HCT116 (cell line): ENCODE data around the gene MRPL36. TPM values are rescaled to one million over a fixed set of nuclear protein-coding genes. Genes with fewer than 3 reads are reported as not detected.

Experiments used
- ATAC-seq: fragments of 200-7000 bp; cut with Tn5 transposase; 2 replicates; pipeline ENCODE4 v1.9.1; 2020; ENCODE audit warnings: mild to moderate bottlenecking, moderate library complexity
- BruUV-seq: library from RNA; stranded (reverse); fragments of 400-500 nt; replicated peaks from 2 replicates; lab custom pipeline; 2021; lab: Mats Ljungman, UMichigan
- CTCF ChIA-PET: fragments of 300-600 bp; sonication (Branson Sonifier 250); formaldehyde crosslinking; loops from one replicate; lab custom pipeline; 2021; ENCODE audit warnings: antibody characterized with exemption; lab: Charles Lee
- POLR2A ChIA-PET: fragments of 300-600, 350-600 bp; sonication (Branson Sonifier 250); formaldehyde crosslinking; loops from one replicate; lab custom pipeline; 2021; ENCODE audit warnings: antibody characterized with exemption; lab: Charles Lee
- RAD21 ChIA-PET, 2 experiments: fragments of 300-600 bp; sonication (Branson Sonifier 250); formaldehyde crosslinking; loops; one replicate each; lab custom pipeline; 2023; ENCODE audit warnings: low total read pairs in 2 of 2; ENCODE audit not compliant: uncharacterized antibody in 2 of 2, unreplicated experiment in 2 of 2, low non-redundant PET in 1 of 2; lab: Charles Lee
- DNase-seq: peaks from one replicate; pipeline ENCODE4 v3.0.0-alpha.2; 2010; ENCODE audit warnings: low read depth, low spot score
- H2AFZ ChIP-seq: fragments of 200-600 bp; shearing (Covaris generic), sonication (generic); 2 replicates; pipeline ENCODE4 v1.6.1; 2017; ENCODE audit warnings: low read depth, mixed run types, mixed read lengths, antibody characterized with exemption, low read length; ENCODE audit not compliant: poor library complexity, severe bottlenecking
- H3K27ac ChIP-seq: 2 replicates; pipeline ENCODE4 v1.5.1; 2012; ENCODE audit warnings: low read depth, low read length
- H3K27me3 ChIP-seq: fragments of 200-600 bp; sonication (generic); 2 replicates; pipeline ENCODE4 v1.6.1; 2016; ENCODE audit warnings: mixed run types, low read length, mixed read lengths; ENCODE audit not compliant: insufficient read depth
- H3K36me3 ChIP-seq, 2 experiments: fragments of 200-500 bp in 1 of 2; fragments of 200-600 bp in 1 of 2; sonication (Bioruptor generic) in 1 of 2; sonication (generic) in 1 of 2; 2 replicates each; pipeline versions ENCODE4 v1.5.1 to v1.6.1; 2014 to 2016; ENCODE audit warnings: low read length in 2 of 2, inconsistent platforms in 1 of 2, mixed read lengths in 1 of 2, mixed run types in 1 of 2; ENCODE audit not compliant: insufficient read depth in 2 of 2, control insufficient read depth in 1 of 2
- H3K4me1 ChIP-seq, 2 experiments: fragments of 200-600 bp in 1 of 2; sonication (generic) in 1 of 2; 2 replicates each; pipeline versions ENCODE4 v1.5.1 to v1.6.1; 2012 to 2017; ENCODE audit warnings: low read length in 2 of 2, inconsistent platforms in 1 of 2, mild to moderate bottlenecking in 1 of 2, mixed read lengths in 1 of 2, mixed run types in 1 of 2, moderate library complexity in 1 of 2; ENCODE audit not compliant: insufficient read depth in 2 of 2, control insufficient read depth in 1 of 2
- H3K4me2 ChIP-seq: fragments of 200-600 bp; sonication (generic); 2 replicates; pipeline ENCODE4 v1.6.1; 2017; ENCODE audit warnings: mixed run types, low read length, mixed read lengths
- H3K4me3 ChIP-seq, 2 experiments: fragments of 200-600 bp in 1 of 2; sonication (generic) in 1 of 2; replicated peaks in 1 of 2; 2 replicates each; pipeline ENCODE4 v1.5.1; 2011 to 2016; ENCODE audit warnings: low read length in 2 of 2, control low read depth in 1 of 2, low read depth in 1 of 2, mild to moderate bottlenecking in 1 of 2, mixed read lengths in 1 of 2, mixed run types in 1 of 2
- H3K79me2 ChIP-seq: fragments of 200-600 bp; sonication (generic); 2 replicates; pipeline ENCODE4 v1.6.1; 2017; ENCODE audit warnings: mild to moderate bottlenecking, mixed run types, low read length, moderate library complexity, mixed read lengths; ENCODE audit not compliant: insufficient read depth
- H3K9ac ChIP-seq: fragments of 200-600 bp; sonication (generic); 2 replicates; pipeline ENCODE4 v1.6.1; 2016; ENCODE audit warnings: low read length, mixed read lengths
- H3K9me2 ChIP-seq: fragments of 200-600 bp; sonication (generic), shearing (Covaris generic); 2 replicates; pipeline ENCODE4 v1.6.1; 2017; ENCODE audit warnings: mixed run types, mild to moderate bottlenecking, moderate library complexity; ENCODE audit not compliant: insufficient read depth
- H3K9me3 ChIP-seq, 2 experiments: fragments of 200-500 bp in 1 of 2; fragments of 200-600 bp in 1 of 2; sonication (Bioruptor generic) in 1 of 2; sonication (generic) in 1 of 2; 2 replicates each; pipeline ENCODE4 v1.6.1; 2014 to 2017; ENCODE audit warnings: low read length in 2 of 2, mixed read lengths in 2 of 2, inconsistent platforms in 1 of 2, low read depth in 1 of 2, mild to moderate bottlenecking in 1 of 2, mixed run types in 1 of 2, moderate library complexity in 1 of 2; ENCODE audit not compliant: control insufficient read depth in 1 of 2, insufficient read depth in 1 of 2
- H4K20me1 ChIP-seq: fragments of 200-600 bp; sonication (generic), shearing (Covaris generic); 2 replicates; pipeline ENCODE4 v1.6.1; 2017; ENCODE audit warnings: mixed run types, mild to moderate bottlenecking, moderate library complexity; ENCODE audit not compliant: insufficient read depth
- CBX3 ChIP-seq: IDR thresholded peaks from 2 replicates; pipeline ENCODE4 v1.6.1; 2012; ENCODE audit warnings: low read depth
- CEBPB ChIP-seq: IDR thresholded peaks from 2 replicates; pipeline ENCODE4 v1.6.1; 2012; ENCODE audit warnings: low read depth
- EGR1 ChIP-seq: IDR thresholded peaks from 2 replicates; pipeline ENCODE4 v1.6.1; 2012; ENCODE audit warnings: low read depth
- ELF1 ChIP-seq: IDR thresholded peaks from 2 replicates; pipeline ENCODE4 v1.6.1; 2012; ENCODE audit warnings: low read depth, borderline replicate concordance
- EZH2 ChIP-seq: fragments of 200-600 bp; sonication (generic); IDR thresholded peaks from 2 replicates; pipeline ENCODE4 v1.6.1; 2017; ENCODE audit warnings: antibody characterized with exemption, mixed run types
- EZH2phosphoT487 ChIP-seq: fragments of 200-600 bp; IDR thresholded peaks from 2 replicates; pipeline ENCODE4 v1.6.1; 2018; ENCODE audit warnings: antibody characterized with exemption, borderline replicate concordance
- POLR2A ChIP-seq: IDR thresholded peaks from 2 replicates; pipeline ENCODE4 v1.7.0; 2011; ENCODE audit warnings: borderline replicate concordance; ENCODE audit not compliant: insufficient read depth, insufficient read length; ENCODE audit errors: extremely low read depth
- POLR2AphosphoS5 ChIP-seq: IDR thresholded peaks from 2 replicates; pipeline ENCODE4 v1.6.1; 2011; ENCODE audit warnings: mild to moderate bottlenecking, low read depth, low read length, moderate library complexity
- RAD21 ChIP-seq: IDR thresholded peaks from 2 replicates; pipeline ENCODE4 v1.6.1; 2012; ENCODE audit warnings: low read depth, mild to moderate bottlenecking
- SIN3A ChIP-seq: IDR thresholded peaks from 2 replicates; pipeline ENCODE4 v1.6.1; 2012; ENCODE audit warnings: low read depth
- SP1 ChIP-seq: IDR thresholded peaks from 2 replicates; pipeline ENCODE4 v1.6.1; 2012; ENCODE audit warnings: low read depth
- SRF ChIP-seq: IDR thresholded peaks from 2 replicates; pipeline ENCODE4 v1.6.1; 2012; ENCODE audit warnings: low read depth
- YY1 ChIP-seq: IDR thresholded peaks from 2 replicates; pipeline ENCODE4 v1.6.1; 2011; ENCODE audit warnings: low read length, low read depth, moderate library complexity, mild to moderate bottlenecking; ENCODE audit not compliant: insufficient replicate concordance; ENCODE audit errors: extremely low read depth
- intact Hi-C: fragments of 100-400 bp; cut with micrococcal nuclease; formaldehyde crosslinking; loops from 2 replicates; pipeline ENCODE4 v1.10.0; 2022
- total RNA-seq: library from RNA; stranded (reverse); gene quantifications from one replicate; pipeline ENCODE4 v1.2.1, GENCODE V29; 2021; ENCODE audit not compliant: unreplicated experiment
- TF ChIP-seq, protein P1 (sequence below): IDR thresholded peaks from 2 replicates; pipeline ENCODE4 v1.6.1; 2012
- TF ChIP-seq, protein P2 (sequence below): IDR thresholded peaks from 2 replicates; pipeline ENCODE4 v1.6.1; 2012; ENCODE audit warnings: low read depth
- TF ChIP-seq, protein P3 (sequence below): IDR thresholded peaks from 2 replicates; pipeline ENCODE4 v1.6.1; 2011; ENCODE audit warnings: mild to moderate bottlenecking, low read length, moderate library complexity; ENCODE audit not compliant: insufficient replicate concordance; ENCODE audit errors: extremely low read depth
- TF ChIP-seq, protein P4 (sequence below), 3 experiments: fragments of 200-600 bp in 1 of 3; sonication (generic) in 1 of 3; IDR thresholded peaks in 2 of 3; conservative IDR thresholded peaks in 1 of 3; 2 replicates each; pipeline ENCODE4 v1.5.1; 2012 to 2017; ENCODE audit warnings: low read depth in 2 of 3, low read length in 2 of 3, antibody characterized with exemption in 1 of 3, borderline replicate concordance in 1 of 3, control low read depth in 1 of 3, mild to moderate bottlenecking in 1 of 3, mixed read lengths in 1 of 3, mixed run types in 1 of 3, moderate library complexity in 1 of 3; ENCODE audit not compliant: insufficient read depth in 1 of 3
- TF ChIP-seq, protein P5 (sequence below): IDR thresholded peaks from 2 replicates; pipeline ENCODE4 v1.6.1; 2012

MRPL36 gene
- total RNA-seq, 1 experiment from 2014 or later = 71.9 TPM

DNA sequence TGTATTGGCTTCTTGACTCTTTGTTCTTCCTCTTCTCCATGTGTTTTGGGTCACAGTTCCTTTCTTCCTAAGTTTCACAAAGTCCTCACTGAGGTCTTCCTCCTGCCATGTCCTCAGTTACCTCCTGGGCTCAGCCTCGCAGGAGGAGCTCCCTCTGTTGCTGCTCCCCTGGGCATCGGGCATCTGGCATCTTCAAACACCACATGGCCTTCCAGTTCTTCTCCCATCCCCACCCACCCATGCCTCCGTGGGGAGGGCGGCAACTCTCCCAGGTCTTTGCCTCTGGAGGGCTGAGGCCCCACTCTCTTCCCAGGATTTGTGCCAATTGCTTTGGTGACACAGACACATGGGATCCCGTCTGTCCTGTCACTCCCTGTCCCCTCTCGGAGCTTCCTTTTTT is 22.8 kb downstream of the MRPL36 start (continued):
- no peak for TF ChIP-seq SRF

DNA sequence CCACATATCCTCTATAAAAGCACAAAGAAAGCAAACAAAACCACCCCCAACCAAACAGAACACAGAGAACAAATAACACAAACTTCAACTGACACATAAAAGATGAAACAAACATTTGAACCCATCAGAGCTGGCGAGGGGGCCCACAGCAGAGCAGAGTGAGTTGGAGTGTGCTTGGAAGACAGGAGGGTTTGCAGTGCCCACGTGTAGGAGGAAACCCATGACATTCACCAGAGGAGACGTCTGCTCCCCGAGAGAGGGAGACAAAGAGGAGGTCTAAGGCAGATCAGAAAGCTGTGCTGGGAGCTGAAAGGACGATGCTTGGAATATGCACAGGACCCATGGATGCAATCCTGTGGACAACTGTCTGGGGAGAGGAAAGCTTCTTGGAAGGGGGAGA is 27.0 kb downstream of the MRPL36 start:
- Histone ChIP-seq H3K9ac (no peak overlapping the region), H3K4me3 (no peak overlapping the region), H3K27ac (no peak overlapping the region), H4K20me1 (no peaks in the 10 kb centered on the region), H3K9me2 (no peaks in the 10 kb centered on the region), H3K36me3 (no peaks in the 10 kb centered on the region), H3K9me3 (no peaks in the 10 kb centered on the region), H3K4me2 (no peak overlapping the region), H3K79me2 (no peaks in the 10 kb centered on the region), H3K27me3 (peaks cover 7% of the 10 kb centered on the region; the same call in 1 of the 2 replicates), H2AFZ (no peak overlapping the region), H3K4me1 (no peaks in the 10 kb centered on the region)
- POLR2A ChIA-PET = no interaction called here
- intact Hi-C loops = no loop called here
- BruUV-seq = no TSS peak
- RAD21 ChIA-PET = no interaction called here
- TF ChIP-seq, protein P1, sequence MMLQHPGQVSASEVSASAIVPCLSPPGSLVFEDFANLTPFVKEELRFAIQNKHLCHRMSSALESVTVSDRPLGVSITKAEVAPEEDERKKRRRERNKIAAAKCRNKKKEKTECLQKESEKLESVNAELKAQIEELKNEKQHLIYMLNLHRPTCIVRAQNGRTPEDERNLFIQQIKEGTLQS = no peak
- TF ChIP-seq, protein P2, sequence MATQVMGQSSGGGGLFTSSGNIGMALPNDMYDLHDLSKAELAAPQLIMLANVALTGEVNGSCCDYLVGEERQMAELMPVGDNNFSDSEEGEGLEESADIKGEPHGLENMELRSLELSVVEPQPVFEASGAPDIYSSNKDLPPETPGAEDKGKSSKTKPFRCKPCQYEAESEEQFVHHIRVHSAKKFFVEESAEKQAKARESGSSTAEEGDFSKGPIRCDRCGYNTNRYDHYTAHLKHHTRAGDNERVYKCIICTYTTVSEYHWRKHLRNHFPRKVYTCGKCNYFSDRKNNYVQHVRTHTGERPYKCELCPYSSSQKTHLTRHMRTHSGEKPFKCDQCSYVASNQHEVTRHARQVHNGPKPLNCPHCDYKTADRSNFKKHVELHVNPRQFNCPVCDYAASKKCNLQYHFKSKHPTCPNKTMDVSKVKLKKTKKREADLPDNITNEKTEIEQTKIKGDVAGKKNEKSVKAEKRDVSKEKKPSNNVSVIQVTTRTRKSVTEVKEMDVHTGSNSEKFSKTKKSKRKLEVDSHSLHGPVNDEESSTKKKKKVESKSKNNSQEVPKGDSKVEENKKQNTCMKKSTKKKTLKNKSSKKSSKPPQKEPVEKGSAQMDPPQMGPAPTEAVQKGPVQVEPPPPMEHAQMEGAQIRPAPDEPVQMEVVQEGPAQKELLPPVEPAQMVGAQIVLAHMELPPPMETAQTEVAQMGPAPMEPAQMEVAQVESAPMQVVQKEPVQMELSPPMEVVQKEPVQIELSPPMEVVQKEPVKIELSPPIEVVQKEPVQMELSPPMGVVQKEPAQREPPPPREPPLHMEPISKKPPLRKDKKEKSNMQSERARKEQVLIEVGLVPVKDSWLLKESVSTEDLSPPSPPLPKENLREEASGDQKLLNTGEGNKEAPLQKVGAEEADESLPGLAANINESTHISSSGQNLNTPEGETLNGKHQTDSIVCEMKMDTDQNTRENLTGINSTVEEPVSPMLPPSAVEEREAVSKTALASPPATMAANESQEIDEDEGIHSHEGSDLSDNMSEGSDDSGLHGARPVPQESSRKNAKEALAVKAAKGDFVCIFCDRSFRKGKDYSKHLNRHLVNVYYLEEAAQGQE = no peak
- TF ChIP-seq EZH2phosphoT487 = no peak
- TF ChIP-seq ELF1 = no peak
- TF ChIP-seq SP1 = no peak
- 0 out of 2 replicates have a peak, but pooled peaks have one; percentile 12 for TF ChIP-seq CBX3
- no peak for TF ChIP-seq EZH2
- TF ChIP-seq, protein P3, sequence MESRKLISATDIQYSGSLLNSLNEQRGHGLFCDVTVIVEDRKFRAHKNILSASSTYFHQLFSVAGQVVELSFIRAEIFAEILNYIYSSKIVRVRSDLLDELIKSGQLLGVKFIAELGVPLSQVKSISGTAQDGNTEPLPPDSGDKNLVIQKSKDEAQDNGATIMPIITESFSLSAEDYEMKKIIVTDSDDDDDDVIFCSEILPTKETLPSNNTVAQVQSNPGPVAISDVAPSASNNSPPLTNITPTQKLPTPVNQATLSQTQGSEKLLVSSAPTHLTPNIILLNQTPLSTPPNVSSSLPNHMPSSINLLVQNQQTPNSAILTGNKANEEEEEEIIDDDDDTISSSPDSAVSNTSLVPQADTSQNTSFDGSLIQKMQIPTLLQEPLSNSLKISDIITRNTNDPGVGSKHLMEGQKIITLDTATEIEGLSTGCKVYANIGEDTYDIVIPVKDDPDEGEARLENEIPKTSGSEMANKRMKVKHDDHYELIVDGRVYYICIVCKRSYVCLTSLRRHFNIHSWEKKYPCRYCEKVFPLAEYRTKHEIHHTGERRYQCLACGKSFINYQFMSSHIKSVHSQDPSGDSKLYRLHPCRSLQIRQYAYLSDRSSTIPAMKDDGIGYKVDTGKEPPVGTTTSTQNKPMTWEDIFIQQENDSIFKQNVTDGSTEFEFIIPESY = no peak
- TF ChIP-seq, protein P4, sequence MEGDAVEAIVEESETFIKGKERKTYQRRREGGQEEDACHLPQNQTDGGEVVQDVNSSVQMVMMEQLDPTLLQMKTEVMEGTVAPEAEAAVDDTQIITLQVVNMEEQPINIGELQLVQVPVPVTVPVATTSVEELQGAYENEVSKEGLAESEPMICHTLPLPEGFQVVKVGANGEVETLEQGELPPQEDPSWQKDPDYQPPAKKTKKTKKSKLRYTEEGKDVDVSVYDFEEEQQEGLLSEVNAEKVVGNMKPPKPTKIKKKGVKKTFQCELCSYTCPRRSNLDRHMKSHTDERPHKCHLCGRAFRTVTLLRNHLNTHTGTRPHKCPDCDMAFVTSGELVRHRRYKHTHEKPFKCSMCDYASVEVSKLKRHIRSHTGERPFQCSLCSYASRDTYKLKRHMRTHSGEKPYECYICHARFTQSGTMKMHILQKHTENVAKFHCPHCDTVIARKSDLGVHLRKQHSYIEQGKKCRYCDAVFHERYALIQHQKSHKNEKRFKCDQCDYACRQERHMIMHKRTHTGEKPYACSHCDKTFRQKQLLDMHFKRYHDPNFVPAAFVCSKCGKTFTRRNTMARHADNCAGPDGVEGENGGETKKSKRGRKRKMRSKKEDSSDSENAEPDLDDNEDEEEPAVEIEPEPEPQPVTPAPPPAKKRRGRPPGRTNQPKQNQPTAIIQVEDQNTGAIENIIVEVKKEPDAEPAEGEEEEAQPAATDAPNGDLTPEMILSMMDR (IDR thresholded peaks at IDR 0.05 in 2 of 3, conservative IDR thresholded peaks at IDR 0.05 in 1 of 3; ENCODE audit: borderline replicate concordance in 1 of 3, insufficient read depth in 1 of 3, low read depth in 2 of 3, low read length in 2 of 3) = peak; percentile 18 to 53 (median 43); a peak in 4 of 6 replicates
- TF ChIP-seq RAD21 = peak; percentile 50
- no peak for TF ChIP-seq SIN3A
- no peak for TF ChIP-seq POLR2AphosphoS5
- TF ChIP-seq CEBPB = no peak
- TF ChIP-seq POLR2A = no peak
- TF ChIP-seq YY1 = no peak
- TF ChIP-seq EGR1 = no peak
- TF ChIP-seq, protein P5, sequence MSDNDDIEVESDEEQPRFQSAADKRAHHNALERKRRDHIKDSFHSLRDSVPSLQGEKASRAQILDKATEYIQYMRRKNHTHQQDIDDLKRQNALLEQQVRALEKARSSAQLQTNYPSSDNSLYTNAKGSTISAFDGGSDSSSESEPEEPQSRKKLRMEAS = peak; percentile 44; the same call in 1 of the 2 replicates
- ATAC-seq (peak; percentile 93), DNase-seq (peak; percentile 38)
- CTCF ChIA-PET = interaction anchor here (0.9 to 1.0 kb wide), 2 partner anchors 9 to 377 kb away, joined by 3 to 5 read pairs; no protein-coding TSS in a partner anchor
